H1 (cell line): ENCODE data around the gene DGKZ. TPM values are rescaled to one million over a fixed set of nuclear protein-coding genes. Genes with fewer than 3 reads are reported as not detected.
A peak's percentile ranks its signal among the peaks of the same experiment; 100 is the strongest.

Source experiments
- CTCF ChIA-PET: fragments of 300-600 bp; sonication (Branson Sonifier 250); formaldehyde crosslinking; loops from one replicate; lab custom pipeline; 2021; ENCODE audit not compliant: partially characterized antibody; lab: Charles Lee
- POLR2A ChIA-PET: fragments of 300-600 bp; sonication (Branson Sonifier 250); formaldehyde crosslinking; loops from one replicate; lab custom pipeline; 2021; ENCODE audit warnings: inconsistent platforms; ENCODE audit not compliant: partially characterized antibody; lab: Charles Lee
- DNase-seq, 2 experiments: peaks; one replicate each; pipeline versions ENCODE4 v3.0.0 to v3.0.0-alpha.2; 2010 to 2022; ENCODE audit warnings: low spot score in 2 of 2, low read depth in 1 of 2, mixed read lengths in 1 of 2
- FAIRE-seq: peaks from 2 replicates; lab custom pipeline; 2011; peaks lifted over from hg19 to GRCh38; lab: Jason Lieb, UNC
- H2AFZ ChIP-seq: 2 replicates; pipeline ENCODE4 v1.8.1; 2012; ENCODE audit warnings: low read length, inconsistent platforms
- H2AK5ac ChIP-seq: 2 replicates; pipeline ENCODE4 v1.6.1; 2013; ENCODE audit warnings: low read depth, low read length
- H2BK120ac ChIP-seq: replicated peaks from 2 replicates; pipeline ENCODE3; 2013; ENCODE audit warnings: low read depth, low read length, inconsistent platforms
- H2BK12ac ChIP-seq: 2 replicates; pipeline ENCODE4 v1.6.1; 2013; ENCODE audit warnings: low read depth, low read length
- H2BK15ac ChIP-seq: 2 replicates; pipeline ENCODE4 v1.6.1; 2013; ENCODE audit warnings: low read length
- H2BK20ac ChIP-seq: 2 replicates; pipeline ENCODE4 v1.6.1; 2013; ENCODE audit warnings: low read length
- H2BK5ac ChIP-seq: 2 replicates; pipeline ENCODE4 v1.6.1; 2013; ENCODE audit warnings: low read depth, low read length
- H3K14ac ChIP-seq: 2 replicates; pipeline ENCODE4 v1.6.1; 2013; ENCODE audit warnings: inconsistent platforms; ENCODE audit not compliant: insufficient read length
- H3K18ac ChIP-seq: 2 replicates; pipeline ENCODE4 v1.6.1; 2013; ENCODE audit warnings: low read length; ENCODE audit errors: extremely low read depth
- H3K23ac ChIP-seq: 2 replicates; pipeline ENCODE4 v1.6.1; 2013; ENCODE audit warnings: inconsistent platforms; ENCODE audit not compliant: insufficient read length
- H3K23me2 ChIP-seq: 2 replicates; pipeline ENCODE4 v1.6.1; 2013; ENCODE audit warnings: low read depth, low read length
- H3K27ac ChIP-seq: 2 replicates; pipeline ENCODE4 v1.6.1; 2011; ENCODE audit warnings: low read depth, low read length, inconsistent platforms
- H3K27me3 ChIP-seq, 4 experiments: replicated peaks in 1 of 4; 1 replicate in 1 of 4; 2 replicates in 3 of 4; pipeline versions ENCODE4 v1.6.1 to v1.8.1; 2011 to 2013; ENCODE audit warnings: low read length in 3 of 4, mild to moderate bottlenecking in 3 of 4, inconsistent platforms in 2 of 4, mixed read lengths in 2 of 4, moderate library complexity in 1 of 4; ENCODE audit not compliant: control insufficient read depth in 3 of 4, insufficient read depth in 3 of 4; ENCODE audit errors: extremely low read depth in 1 of 4
- H3K36me3 ChIP-seq, 4 experiments: 2 replicates each; pipeline versions ENCODE4 v1.6.1 to v1.8.1; 2011 to 2013; ENCODE audit warnings: mild to moderate bottlenecking in 4 of 4, low read length in 3 of 4, moderate library complexity in 2 of 4, control low read depth in 1 of 4, inconsistent platforms in 1 of 4; ENCODE audit not compliant: insufficient read depth in 4 of 4, control insufficient read depth in 2 of 4
- H3K4ac ChIP-seq: replicated peaks from 2 replicates; pipeline ENCODE3; 2013; ENCODE audit warnings: low read length, low read depth, mixed read lengths, inconsistent platforms; ENCODE audit not compliant: insufficient read length
- H3K4me1 ChIP-seq, 4 experiments: replicated peaks in 1 of 4; 1 replicate in 1 of 4; 2 replicates in 3 of 4; pipeline versions ENCODE4 v1.6.1 to v1.8.1; 2011 to 2013; ENCODE audit warnings: low read length in 3 of 4, inconsistent platforms in 2 of 4, mixed read lengths in 1 of 4; ENCODE audit not compliant: insufficient read depth in 4 of 4, control insufficient read depth in 3 of 4
- H3K4me2 ChIP-seq, 2 experiments: 2 replicates each; pipeline versions ENCODE4 v1.6.1 to v1.8.1; 2011 to 2013; ENCODE audit warnings: low read depth in 2 of 2, low read length in 2 of 2, control low read depth in 1 of 2, inconsistent platforms in 1 of 2, mild to moderate bottlenecking in 1 of 2; ENCODE audit not compliant: insufficient read depth in 1 of 2
- H3K4me3 ChIP-seq, 4 experiments: fragments of 200-600, 300-600 bp in 1 of 4; sonication (generic), shearing (Covaris generic), sonication (Bioruptor Twin) in 1 of 4; 2 replicates each; pipeline versions ENCODE4 v1.5.1 to v1.8.1; 2011 to 2016; ENCODE audit warnings: low read length in 4 of 4, low read depth in 3 of 4, control low read depth in 2 of 4, inconsistent platforms in 2 of 4, mild to moderate bottlenecking in 2 of 4, mixed read lengths in 1 of 4, moderate library complexity in 1 of 4; ENCODE audit not compliant: insufficient read depth in 2 of 4; ENCODE audit errors: extremely low read depth in 1 of 4
- H3K56ac ChIP-seq: replicated peaks from 2 replicates; pipeline ENCODE3; 2013; ENCODE audit warnings: low read depth, mild to moderate bottlenecking, mixed read lengths, low read length, inconsistent platforms; ENCODE audit not compliant: insufficient read length
- H3K79me1 ChIP-seq: 2 replicates; pipeline ENCODE4 v1.6.1; 2013; ENCODE audit warnings: low read depth, low read length, control low read depth
- H3K79me2 ChIP-seq, 2 experiments: 2 replicates each; pipeline versions ENCODE4 v1.6.1 to v1.8.1; 2012 to 2013; ENCODE audit warnings: low read length in 2 of 2, mild to moderate bottlenecking in 2 of 2, inconsistent platforms in 1 of 2; ENCODE audit not compliant: insufficient read depth in 2 of 2, control insufficient read depth in 1 of 2
- H3K9ac ChIP-seq, 4 experiments: replicated peaks in 1 of 4; 1 replicate in 1 of 4; 2 replicates in 3 of 4; pipeline versions ENCODE4 v1.6.1 to v1.8.1; 2011 to 2013; ENCODE audit warnings: low read depth in 3 of 4, low read length in 3 of 4, control low read depth in 2 of 4, mild to moderate bottlenecking in 2 of 4, moderate library complexity in 2 of 4, inconsistent platforms in 1 of 4; ENCODE audit errors: extremely low read depth in 1 of 4
- H3K9me3 ChIP-seq, 2 experiments: 2 replicates each; pipeline versions ENCODE4 v1.6.1 to v1.8.1; 2012 to 2013; ENCODE audit warnings: mild to moderate bottlenecking in 2 of 2, moderate library complexity in 2 of 2, control low read depth in 1 of 2, inconsistent platforms in 1 of 2, low read depth in 1 of 2, low read length in 1 of 2, mixed read lengths in 1 of 2; ENCODE audit not compliant: insufficient read depth in 2 of 2
- H4K20me1 ChIP-seq, 2 experiments: replicated peaks in 1 of 2; 2 replicates each; pipeline versions ENCODE3 to v1.8.1; 2011 to 2013; ENCODE audit warnings: inconsistent platforms in 2 of 2, low read length in 2 of 2, mild to moderate bottlenecking in 1 of 2; ENCODE audit not compliant: insufficient read depth in 2 of 2, control insufficient read depth in 1 of 2
- H4K5ac ChIP-seq: 2 replicates; pipeline ENCODE4 v1.6.1; 2013; ENCODE audit warnings: low read length, low read depth, mixed read lengths, inconsistent platforms; ENCODE audit not compliant: insufficient read length
- H4K8ac ChIP-seq: 2 replicates; pipeline ENCODE4 v1.8.0; 2013; ENCODE audit warnings: mild to moderate bottlenecking, moderate library complexity, low read length, inconsistent platforms; ENCODE audit not compliant: insufficient read depth; ENCODE audit errors: extremely low read depth
- H4K91ac ChIP-seq: replicated peaks from 2 replicates; pipeline ENCODE3; 2013; ENCODE audit warnings: low read length, mixed read lengths, inconsistent platforms; ENCODE audit not compliant: insufficient read length
- CHD1 ChIP-seq: IDR thresholded peaks from 2 replicates; pipeline ENCODE4 v1.6.1; 2012; ENCODE audit warnings: low read depth, low read length, improper control_type of control experiment
- GTF2F1 ChIP-seq: IDR thresholded peaks from 2 replicates; pipeline ENCODE4 v1.6.1; 2012; ENCODE audit warnings: low read depth, low read length, improper control_type of control experiment, borderline replicate concordance
- MAFK ChIP-seq: IDR thresholded peaks from 2 replicates; pipeline ENCODE4 v1.6.1; 2012; ENCODE audit warnings: low read depth, mild to moderate bottlenecking, improper control_type of control experiment, low read length
- RBBP5 ChIP-seq: IDR thresholded peaks from 2 replicates; pipeline ENCODE4 v1.7.1; 2012; ENCODE audit warnings: low read depth, mild to moderate bottlenecking, inconsistent platforms, low read length, moderate library complexity, borderline replicate concordance
- SAP30 ChIP-seq: fragments of 300-600 bp; sonication (generic); IDR thresholded peaks from 2 replicates; pipeline ENCODE4 v1.7.1; 2012; ENCODE audit warnings: low read length, moderate library complexity, mild to moderate bottlenecking, inconsistent platforms; ENCODE audit not compliant: insufficient read depth, insufficient replicate concordance
- SRF ChIP-seq: IDR thresholded peaks from 2 replicates; pipeline ENCODE4 v1.6.1; 2011; ENCODE audit warnings: mild to moderate bottlenecking, low read depth, low read length, moderate library complexity
- USF2 ChIP-seq: IDR thresholded peaks from 2 replicates; pipeline ENCODE4 v1.6.1; 2011; ENCODE audit warnings: low read length, improper control_type of control experiment
- WGBS, 2 experiments: shearing (Covaris generic) in 1 of 2; methylation state at CpG; one replicate each; pipeline versions ENCODE4 v1.1.6 to v1.1.7; 2013 to 2015; ENCODE audit warnings: low lambda C conversion rate in 2 of 2, mixed read lengths in 2 of 2, inconsistent platforms in 1 of 2, low coverage in 1 of 2, missing lambda C conversion rate in 1 of 2; ENCODE audit not compliant: insufficient replicate concordance in 2 of 2, insufficient coverage in 1 of 2, insufficient read length in 1 of 2; ENCODE audit errors: extremely low coverage in 1 of 2, missing lambda C conversion rate in 1 of 2; 5-methylcytosine and 5-hydroxymethylcytosine counted together
- polyA plus RNA-seq, 7 experiments: library from polyadenylated mRNA; depleted of rRNA in 3 of 7; stranded (reverse) in 5 of 7; unstranded in 2 of 7; fragments of >200 nt in 5 of 7; fragments of 200-250 nt in 2 of 7; gene quantifications; 1 replicate in 5 of 7; 2 replicates in 1 of 7; 4 replicates in 1 of 7; pipeline versions ENCODE4 v1.2.1 to v1.2.3, GENCODE V29; 2011 to 2013; ENCODE audit warnings: missing spikeins in 2 of 7, mixed read lengths in 2 of 7
- total RNA-seq: library from RNA; stranded (reverse); fragmentation: NEBNext Ultra II Directional; extraction: Animal tissue kit (Norgen Biotek cat#: 25700); gene quantifications from 2 replicates; pipeline ENCODE4 v1.2.1, GENCODE V29; 2021

The DGKZ gene
- total and polyA plus RNA-seq, 2 of the 8 experiments (the other 6 are each of a cell fraction or from before 2014, with no cell fraction given) = 84.4 to 184 TPM

- H2AFZ ChIP-seq = no peak overlapping the region
- peaks cover 15 to 35% of the 10 kb centered on the region in 2 experiments for H4K20me1 ChIP-seq
- H3K18ac ChIP-seq = 0 out of 2 replicates have a peak overlapping the region, but pooled peaks have one; percentile 16
- no peaks in the 10 kb centered on the region for H3K9me3 ChIP-seq
- H3K36me3 ChIP-seq = no peaks in the 10 kb centered on the region
- ChIA-PET CTCF (interaction anchor here (0.7 to 44.5 kb wide), 17 partner anchors 9 to 180 kb away, joined by 3 to 1004 read pairs (median 7); partner anchors contain the start of genes DGKZ and MDK), POLR2A (interaction anchor here (0.7 to 8.1 kb wide), 10 partner anchors 9 to 108 kb away, joined by 3 to 69 read pairs (median 6); partner anchors contain the start of gene MDK)
- H3K4me2 ChIP-seq = no peak overlapping the region
- no peak overlapping the region for H3K14ac ChIP-seq
- DNase-seq (no peak), FAIRE-seq (no peak)
- H3K4me3 ChIP-seq = no peak overlapping the region
- no peak overlapping the region for H4K5ac ChIP-seq
- no peak overlapping the region for H3K23ac ChIP-seq
- no peak overlapping the region for H2BK12ac ChIP-seq
- H2AK5ac ChIP-seq = no peak overlapping the region
- no peak overlapping the region; the same call in 1 of the 2 replicates for H4K8ac ChIP-seq
- H3K27ac ChIP-seq = no peak overlapping the region
- H2BK5ac ChIP-seq = no peak overlapping the region; the same call in 1 of the 2 replicates
- peaks cover 0 to 72% of the 10 kb centered on the region in 2 experiments; a peak in 3 of 4 replicates for H3K79me2 ChIP-seq
- no peak overlapping the region for H2BK20ac ChIP-seq
- H3K27me3 ChIP-seq = peaks cover 0 to 4% (median 2%) of the 10 kb centered on the region in 4 experiments; a peak in 1 of 7 replicates
- H3K23me2 ChIP-seq = peaks cover 13% of the 10 kb centered on the region
- H2BK15ac ChIP-seq = no peak overlapping the region
- no peak overlapping the region for H3K9ac ChIP-seq
- H3K4ac ChIP-seq = no peak overlapping the region
- peaks cover 13 to 43% (median 32%) of the 10 kb centered on the region in 4 experiments for H3K4me1 ChIP-seq
- no peak overlapping the region for H2BK120ac ChIP-seq
- no peak overlapping the region for H4K91ac ChIP-seq
- no peak overlapping the region for H3K56ac ChIP-seq
- 82% methylated on average over 8 of the region's 8 CpGs; no CpG with 5 or more reads in 1 of the 2 experiments for WGBS, 2 experiments
- peaks cover 25% of the 10 kb centered on the region for H3K79me1 ChIP-seq
- TF ChIP-seq RBBP5 (no peak), CHD1 (no peak), SRF (no peak), SAP30 (no peak), USF2 (no peak), MAFK (no peak), GTF2F1 (no peak)
Measured at GRCh38 chr11:46351148-46351547, 3.9 kb downstream of the DGKZ start.
